Mesodermal cell (in vitro differentiated cells): ENCODE data around the gene CORO2A.

Experiments used
- H3K27ac ChIP-seq: 2 replicates; pipeline ENCODE4 v1.7.0; 2013; ENCODE audit warnings: mild to moderate bottlenecking, low read depth, low read length, moderate library complexity; ENCODE audit not compliant: severe bottlenecking
- H3K36me3 ChIP-seq: 2 replicates; pipeline ENCODE4 v1.7.1; 2013; ENCODE audit warnings: mild to moderate bottlenecking, low read length, moderate library complexity; ENCODE audit not compliant: control insufficient read depth, insufficient read depth
- H3K4me1 ChIP-seq: one replicate; pipeline ENCODE4 v1.7.1; 2013; ENCODE audit warnings: mild to moderate bottlenecking, low read length; ENCODE audit not compliant: insufficient read depth, control insufficient read depth, poor library complexity, severe bottlenecking
- H3K4me3 ChIP-seq: 2 replicates; pipeline ENCODE4 v1.7.0; 2013; ENCODE audit warnings: low read length, control low read depth, mild to moderate bottlenecking; ENCODE audit not compliant: insufficient read depth, poor library complexity, severe bottlenecking; ENCODE audit errors: extremely low read depth
- H3K9me3 ChIP-seq: 2 replicates; pipeline ENCODE4 v1.7.1; 2013; ENCODE audit warnings: mild to moderate bottlenecking, low read length, moderate library complexity; ENCODE audit not compliant: control insufficient read depth
- WGBS, 2 experiments: methylation state at CpG; one replicate each; pipeline ENCODE4 v1.1.5; 2013; ENCODE audit warnings: missing lambda C conversion rate in 2 of 2; ENCODE audit not compliant: insufficient coverage in 2 of 2; 5-methylcytosine and 5-hydroxymethylcytosine counted together

CORO2A gene

GRCh38 chr9:98171176-98171925 is 21.1 kb downstream of the CORO2A start:
- no peak overlapping the region for H3K27ac ChIP-seq
- no peaks in the 10 kb centered on the region for H3K9me3 ChIP-seq
- no peaks in the 10 kb centered on the region for H3K36me3 ChIP-seq
- H3K4me1 ChIP-seq: peaks cover 59% of the 10 kb centered on the region
- H3K4me3 ChIP-seq: no peak overlapping the region
- 84 to 87% methylated on average over 14 to 16 of the region's 16 CpGs for WGBS, 2 experiments

GRCh38 chr9:98168941-98169488 is 23.4 kb downstream of the CORO2A start:
- Histone ChIP-seq H3K9me3 (no peaks in the 10 kb centered on the region), H3K27ac (peak overlapping the region; percentile 57), H3K4me3 (no peak overlapping the region), H3K4me1 (peaks cover 45% of the 10 kb centered on the region), H3K36me3 (no peaks in the 10 kb centered on the region)
- 7 to 28% methylated on average over 12 to 14 of the region's 15 CpGs for WGBS, 2 experiments

- H3K9me3 ChIP-seq: no peaks in the 10 kb centered on the region
- H3K4me1 ChIP-seq: peaks cover 44% of the 10 kb centered on the region
- no peak overlapping the region for H3K27ac ChIP-seq
- H3K4me3 ChIP-seq: no peak overlapping the region
- no peaks in the 10 kb centered on the region for H3K36me3 ChIP-seq
- WGBS, 2 experiments: 91 to 100% methylated on average over 2 to 3 of the region's 3 CpGs
Observed at GRCh38 chr9:98168153-98168780, 24.2 kb downstream of the CORO2A start.

GRCh38 chr9:98164912-98165311 is 27.5 kb downstream of the CORO2A start:
- H3K4me3 ChIP-seq: no peak overlapping the region
- peaks cover 18% of the 10 kb centered on the region for H3K4me1 ChIP-seq
- 89 to 93% methylated on average over 7 of the region's 7 CpGs for WGBS, 2 experiments
- no peaks in the 10 kb centered on the region for H3K9me3 ChIP-seq
- H3K36me3 ChIP-seq: no peaks in the 10 kb centered on the region
- no peak overlapping the region for H3K27ac ChIP-seq

- 90 to 98% methylated on average over 10 to 12 of the region's 12 CpGs for WGBS, 2 experiments
- H3K9me3 ChIP-seq: no peaks in the 10 kb centered on the region
Observed at GRCh38 chr9:98162613-98163012, 29.8 kb downstream of the CORO2A start.

GRCh38 chr9:98161851-98162250 is 30.6 kb downstream of the CORO2A start:
- no peak overlapping the region for H3K27ac ChIP-seq
- WGBS, 2 experiments: 92 to 94% methylated on average over 4 of the region's 4 CpGs
- H3K36me3 ChIP-seq: peaks cover 6% of the 10 kb centered on the region
- H3K4me1 ChIP-seq: no peaks in the 10 kb centered on the region
- H3K4me3 ChIP-seq: no peak overlapping the region
- no peaks in the 10 kb centered on the region for H3K9me3 ChIP-seq

More at GRCh38 chr9:98162613-98163012, 29.8 kb downstream of the CORO2A start:
- Histone ChIP-seq H3K4me1 (no peaks in the 10 kb centered on the region), H3K27ac (no peak overlapping the region), H3K4me3 (no peak overlapping the region), H3K36me3 (no peaks in the 10 kb centered on the region)

GRCh38 chr9:98159790-98160189 is 32.6 kb downstream of the CORO2A start:
- WGBS, 2 experiments: 90 to 93% methylated on average over 6 of the region's 6 CpGs
- no peak overlapping the region for H3K4me3 ChIP-seq
- H3K4me1 ChIP-seq: no peaks in the 10 kb centered on the region
- H3K9me3 ChIP-seq: no peaks in the 10 kb centered on the region
- peaks cover 13% of the 10 kb centered on the region for H3K36me3 ChIP-seq
- no peak overlapping the region for H3K27ac ChIP-seq

- Histone ChIP-seq H3K4me1 (no peaks in the 10 kb centered on the region), H3K4me3 (no peak overlapping the region), H3K36me3 (peaks cover 14% of the 10 kb centered on the region), H3K27ac (no peak overlapping the region), H3K9me3 (no peaks in the 10 kb centered on the region)
- WGBS, 2 experiments: 80 to 93% methylated on average over 5 of the region's 5 CpGs
Observed at GRCh38 chr9:98159301-98159700, 33.1 kb downstream of the CORO2A start.

GRCh38 chr9:98158071-98158831 is 34.2 kb downstream of the CORO2A start:
- WGBS, 2 experiments: 88 to 93% methylated on average over 2 to 3 of the region's 4 CpGs
- H3K36me3 ChIP-seq: peaks cover 14% of the 10 kb centered on the region
- no peaks in the 10 kb centered on the region for H3K9me3 ChIP-seq
- H3K4me3 ChIP-seq: no peak overlapping the region
- H3K4me1 ChIP-seq: no peaks in the 10 kb centered on the region
- H3K27ac ChIP-seq: no peak overlapping the region

- Histone ChIP-seq H3K36me3 (peaks cover 18% of the 10 kb centered on the region), H3K4me3 (no peak overlapping the region), H3K4me1 (no peaks in the 10 kb centered on the region), H3K9me3 (no peaks in the 10 kb centered on the region), H3K27ac (no peak overlapping the region)
- 90 to 98% methylated on average over 6 to 8 of the region's 10 CpGs for WGBS, 2 experiments
Observed at GRCh38 chr9:98157372-98157771, 35.1 kb downstream of the CORO2A start.
